Natural killer cell (primary cell): ENCODE results near the gene PHACTR1. TPM values are rescaled to one million over a fixed set of nuclear protein-coding genes. Genes with fewer than 3 reads are reported as not detected.

Experiments
- ATAC-seq, 3 donors: fragments of 150-1000 bp in 2 of 3; fragments of 200-7000 bp in 1 of 3; cut with Tn5 transposase; 1 replicate in 1 of 3; 2 replicates in 2 of 3; pipeline ENCODE4 v1.10.0; 2021; ENCODE audit warnings: mild to moderate bottlenecking in 2 of 3, moderate library complexity in 2 of 3
- DNase-seq, 2 donors: peaks; one replicate each; pipeline versions ENCODE4 v3.0.0 to v3.0.0-alpha.2; 2013 to 2021; ENCODE audit warnings: mixed read lengths in 1 of 2
- H3K27ac ChIP-seq: one replicate; pipeline ENCODE4 v1.5.1; 2013; ENCODE audit warnings: mild to moderate bottlenecking, low read length
- H3K27me3 ChIP-seq: one replicate; pipeline ENCODE4 v1.6.1; 2013; ENCODE audit warnings: low read length; ENCODE audit not compliant: control insufficient read depth, insufficient read depth
- H3K36me3 ChIP-seq: one replicate; pipeline ENCODE4 v1.6.1; 2013; ENCODE audit warnings: low read length; ENCODE audit not compliant: control insufficient read depth, insufficient read depth
- H3K4me1 ChIP-seq: one replicate; pipeline ENCODE4 v1.6.1; 2013; ENCODE audit warnings: low read length; ENCODE audit not compliant: control insufficient read depth, insufficient read depth
- H3K4me3 ChIP-seq: one replicate; pipeline ENCODE4 v1.5.1; 2013; ENCODE audit warnings: low read length
- H3K9me3 ChIP-seq: one replicate; pipeline ENCODE4 v1.6.1; 2013; ENCODE audit warnings: low read length; ENCODE audit not compliant: control insufficient read depth, insufficient read depth
- H3K27ac Mint-ChIP-seq, 2 donors: one replicate each; pipeline ENCODE4 v1.8.0; 2022; ENCODE audit warnings: mild to moderate bottlenecking in 2 of 2, mixed read lengths in 2 of 2, moderate library complexity in 1 of 2
- H3K27me3 Mint-ChIP-seq, 2 donors: one replicate each; pipeline ENCODE4 v1.8.0; 2022; ENCODE audit warnings: low read depth in 2 of 2, mixed read lengths in 2 of 2
- H3K36me3 Mint-ChIP-seq: one replicate; pipeline ENCODE4 v1.8.0; 2022; ENCODE audit warnings: mixed read lengths
- H3K4me1 Mint-ChIP-seq, 2 donors: one replicate each; pipeline ENCODE4 v1.8.0; 2022; ENCODE audit warnings: mixed read lengths in 2 of 2
- H3K4me3 Mint-ChIP-seq: one replicate; pipeline ENCODE4 v1.8.0; 2022; ENCODE audit warnings: mild to moderate bottlenecking, moderate library complexity, mixed read lengths
- H3K9me3 Mint-ChIP-seq, 2 donors: one replicate each; pipeline ENCODE4 v1.8.0; 2022; ENCODE audit warnings: mixed read lengths in 2 of 2
- WGBS: methylation state at CpG from one replicate; pipeline ENCODE4 v1.1.7; 2013; ENCODE audit warnings: missing lambda C conversion rate; ENCODE audit not compliant: insufficient coverage; 5-methylcytosine and 5-hydroxymethylcytosine counted together
- intact Hi-C: fragments of 100-400 bp; cut with micrococcal nuclease; formaldehyde crosslinking; loops from one replicate; pipeline ENCODE4 v1.14.2; 2022
- total RNA-seq, 4 donors: library from RNA; stranded (reverse); fragments of 120-200 nt in 1 of 4; gene quantifications; one replicate each; pipeline versions ENCODE4 v1.2.3 to v1.2.4, GENCODE V29; 2013 to 2022
- TF ChIP-seq, protein P1 (sequence below): fragments of 200-600 bp; IDR thresholded peaks from one replicate; pipeline ENCODE4 v1.8.0; 2022; ENCODE audit warnings: antibody characterized with exemption

The PHACTR1 gene
- total RNA-seq, 3 donors from 2014 or later (not counting 1 experiment from before 2014, with no cell fraction given), result 5.2 to 19.0 (median 5.4) TPM

DNA sequence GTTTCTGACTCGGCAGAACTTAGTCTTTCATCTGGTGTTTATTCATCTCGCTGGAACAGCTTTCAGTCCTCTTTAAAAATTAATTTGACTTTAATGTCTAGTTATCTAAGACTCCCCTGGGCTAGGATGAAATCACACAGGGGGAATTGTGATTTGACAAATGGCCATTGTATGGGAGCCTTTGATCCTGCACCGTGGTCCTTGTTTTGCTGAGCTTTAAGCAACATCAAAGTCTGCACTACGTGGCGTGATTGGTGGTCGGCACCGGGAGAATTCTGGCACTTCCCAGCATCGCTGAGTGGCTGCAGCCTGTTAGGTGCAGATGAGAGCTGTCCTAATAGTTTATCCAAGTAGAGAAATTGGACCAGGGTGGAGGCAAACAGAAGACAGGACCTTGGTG lies 464.8 kb downstream of the PHACTR1 start:
- Mint-ChIP-seq H3K4me1 (peaks cover 4 to 6% of the 10 kb centered on the region in 2 donors), H3K36me3 (no peaks in the 10 kb centered on the region), H3K27ac (no peak overlapping the region), H3K4me3 (no peak overlapping the region), H3K27me3 (peaks cover 8 to 18% of the 10 kb centered on the region in 2 donors), H3K9me3 (no peaks in the 10 kb centered on the region)
- intact Hi-C loops, result no loop called here
- ATAC-seq (no peak), DNase-seq (no peak)
- Histone ChIP-seq H3K27ac (no peak overlapping the region), H3K4me3 (no peak overlapping the region), H3K27me3 (no peaks in the 10 kb centered on the region), H3K9me3 (no peaks in the 10 kb centered on the region), H3K4me1 (no peaks in the 10 kb centered on the region), H3K36me3 (no peaks in the 10 kb centered on the region)
- TF ChIP-seq, protein P1, sequence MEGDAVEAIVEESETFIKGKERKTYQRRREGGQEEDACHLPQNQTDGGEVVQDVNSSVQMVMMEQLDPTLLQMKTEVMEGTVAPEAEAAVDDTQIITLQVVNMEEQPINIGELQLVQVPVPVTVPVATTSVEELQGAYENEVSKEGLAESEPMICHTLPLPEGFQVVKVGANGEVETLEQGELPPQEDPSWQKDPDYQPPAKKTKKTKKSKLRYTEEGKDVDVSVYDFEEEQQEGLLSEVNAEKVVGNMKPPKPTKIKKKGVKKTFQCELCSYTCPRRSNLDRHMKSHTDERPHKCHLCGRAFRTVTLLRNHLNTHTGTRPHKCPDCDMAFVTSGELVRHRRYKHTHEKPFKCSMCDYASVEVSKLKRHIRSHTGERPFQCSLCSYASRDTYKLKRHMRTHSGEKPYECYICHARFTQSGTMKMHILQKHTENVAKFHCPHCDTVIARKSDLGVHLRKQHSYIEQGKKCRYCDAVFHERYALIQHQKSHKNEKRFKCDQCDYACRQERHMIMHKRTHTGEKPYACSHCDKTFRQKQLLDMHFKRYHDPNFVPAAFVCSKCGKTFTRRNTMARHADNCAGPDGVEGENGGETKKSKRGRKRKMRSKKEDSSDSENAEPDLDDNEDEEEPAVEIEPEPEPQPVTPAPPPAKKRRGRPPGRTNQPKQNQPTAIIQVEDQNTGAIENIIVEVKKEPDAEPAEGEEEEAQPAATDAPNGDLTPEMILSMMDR, result no peak
- WGBS, result 81% methylated on average over 7 of the region's 8 CpGs

- no peaks in the 10 kb centered on the region for H3K9me3 Mint-ChIP-seq
- no peak overlapping the region for H3K4me3 ChIP-seq
- WGBS, result 77% methylated on average over 6 of the region's 9 CpGs
- no peaks in the 10 kb centered on the region for H3K36me3 ChIP-seq
- no peaks in the 10 kb centered on the region for H3K4me1 ChIP-seq
- H3K4me3 Mint-ChIP-seq, result no peak overlapping the region
- no peak overlapping the region for H3K27ac ChIP-seq
- TF ChIP-seq, protein P1, result no peak
- DNase-seq (no peak), ATAC-seq (no peak)
- intact Hi-C loops, result no loop called here
- H3K27me3 ChIP-seq, result no peaks in the 10 kb centered on the region
- no peak overlapping the region for H3K27ac Mint-ChIP-seq
- H3K4me1 Mint-ChIP-seq, result no peaks in the 10 kb centered on the region
- H3K9me3 ChIP-seq, result no peaks in the 10 kb centered on the region
- H3K27me3 Mint-ChIP-seq, result peaks cover 6 to 28% of the 10 kb centered on the region in 2 donors
- H3K36me3 Mint-ChIP-seq, result no peaks in the 10 kb centered on the region
Measured at GRCh38 chr6:13183415-13184088, 467.0 kb downstream of the PHACTR1 start.

DNA sequence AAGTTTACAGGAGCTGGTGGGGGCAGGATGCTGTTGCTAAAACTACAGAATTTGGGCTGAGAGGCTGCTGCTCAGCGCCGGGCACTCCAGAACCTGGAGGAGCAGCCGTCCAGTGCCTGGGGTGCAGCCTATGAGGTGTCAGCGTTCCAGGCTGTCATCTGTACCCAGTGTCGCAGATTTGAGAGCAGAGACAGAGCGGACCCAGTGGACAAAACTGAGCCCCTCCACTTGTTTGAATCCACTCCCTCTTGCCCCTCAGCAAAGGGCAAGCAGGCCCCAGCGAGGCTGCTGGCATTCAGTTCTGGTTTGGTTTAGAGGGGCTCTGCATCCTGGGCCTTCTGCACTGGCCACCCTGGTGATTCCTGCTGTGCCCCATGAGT lies 467.5 kb downstream of the PHACTR1 start:
- TF ChIP-seq, protein P1, result no peak
- DNase-seq (no peak), ATAC-seq (no peak)
- no peak overlapping the region for H3K27ac ChIP-seq
- H3K36me3 Mint-ChIP-seq, result no peaks in the 10 kb centered on the region
- H3K4me3 Mint-ChIP-seq, result no peak overlapping the region
- peaks cover 6 to 33% of the 10 kb centered on the region in 2 donors for H3K27me3 Mint-ChIP-seq
- no peak overlapping the region for H3K27ac Mint-ChIP-seq
- no peaks in the 10 kb centered on the region for H3K4me1 Mint-ChIP-seq
- no peaks in the 10 kb centered on the region for H3K9me3 ChIP-seq
- WGBS, result 88% methylated on average over 7 of the region's 7 CpGs
- no peaks in the 10 kb centered on the region for H3K4me1 ChIP-seq
- no peaks in the 10 kb centered on the region for H3K27me3 ChIP-seq
- intact Hi-C loops, result no loop called here
- H3K36me3 ChIP-seq, result no peaks in the 10 kb centered on the region
- no peak overlapping the region for H3K4me3 ChIP-seq
- H3K9me3 Mint-ChIP-seq, result no peaks in the 10 kb centered on the region

GRCh38 chr6:13184547-13184946 lies 468.0 kb downstream of the PHACTR1 start:
- ATAC-seq, result no peak
- TF ChIP-seq, protein P1, result no peak

More at GRCh38 chr6:13184547-13184946, 468.0 kb downstream of the PHACTR1 start:
- no peak overlapping the region for H3K27ac Mint-ChIP-seq
- H3K4me1 Mint-ChIP-seq, result no peaks in the 10 kb centered on the region
- H3K4me3 Mint-ChIP-seq, result no peak overlapping the region
- Histone ChIP-seq H3K27ac (no peak overlapping the region), H3K4me1 (no peaks in the 10 kb centered on the region), H3K4me3 (no peak overlapping the region), H3K27me3 (no peaks in the 10 kb centered on the region), H3K9me3 (no peaks in the 10 kb centered on the region), H3K36me3 (no peaks in the 10 kb centered on the region)
- intact Hi-C loops, result no loop called here
- WGBS, result 95% methylated on average over 10 of the region's 10 CpGs
- peaks cover 6 to 34% of the 10 kb centered on the region in 2 donors for H3K27me3 Mint-ChIP-seq
- no peaks in the 10 kb centered on the region for H3K36me3 Mint-ChIP-seq
- no peaks in the 10 kb centered on the region for H3K9me3 Mint-ChIP-seq
- no peak for DNase-seq
